OCI-LY7 (cell line): ENCODE measurements around the gene HIP1R.
"Not testable (repeated sequence)": the region's sequence is repeated elsewhere in the genome, so short reads cannot be mapped to it uniquely, and the experiment has no call there.

ENCODE experiments used
- CTCF ChIP-seq: fragments of 200-600 bp; sonication (generic); conservative IDR thresholded peaks from 2 replicates; pipeline ENCODE4 v1.5.1; 2014; ENCODE audit warnings: mild to moderate bottlenecking, antibody characterized with exemption, low read length, moderate library complexity, mixed read lengths
- EZH2phosphoT487 ChIP-seq: fragments of 200-600 bp; sonication (generic); IDR thresholded peaks from 2 replicates; pipeline ENCODE4 v1.6.1; 2018; ENCODE audit warnings: low read depth, borderline replicate concordance, mild to moderate bottlenecking, mixed run types, antibody characterized with exemption, low read length, moderate library complexity, mixed read lengths

- TF ChIP-seq CTCF, EZH2phosphoT487: not testable (repeated sequence)
Observed at GRCh38 chr12:122892724-122893123, 57.5 kb downstream of the HIP1R start.
